Measurements from ENCODE around the gene SELENOO. TPM values are rescaled to one million over a fixed set of nuclear protein-coding genes. Genes with fewer than 3 reads are reported as not detected.

The SELENOO gene
- total RNA-seq, 1 donor from 2014 or later, result 25.0 TPM

DNA sequence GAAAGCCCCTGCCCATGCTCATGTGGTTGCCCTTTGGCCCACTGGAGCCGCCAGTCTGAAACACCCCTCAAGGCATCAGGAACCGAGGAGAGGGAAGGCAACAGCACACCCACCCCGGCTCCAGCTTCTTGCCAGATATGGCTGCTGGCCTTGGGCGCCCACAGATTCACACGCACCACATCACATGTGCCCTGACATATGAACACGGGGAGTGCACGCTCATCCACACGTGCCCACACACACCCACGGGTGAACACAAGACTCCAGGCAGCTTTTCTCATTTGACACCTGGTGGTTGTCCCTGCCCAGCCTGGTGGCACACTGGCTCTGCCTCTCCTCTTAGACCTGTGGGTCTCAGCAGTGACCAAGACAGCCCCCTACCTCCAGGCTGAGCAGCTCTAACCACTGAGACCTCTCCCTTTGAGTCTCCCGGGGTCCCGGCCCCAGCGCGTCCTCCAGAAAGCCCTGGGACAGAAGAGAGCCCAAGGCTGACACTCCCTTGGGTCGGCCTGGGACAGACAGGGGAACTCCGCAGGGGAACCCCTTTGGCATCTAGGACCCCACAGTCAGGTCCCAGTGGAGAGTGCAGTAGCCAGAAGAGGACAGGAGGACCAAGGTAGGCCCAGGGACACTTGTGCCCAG, 63.4 kb downstream of the SELENOO start:
- no peak overlapping the region for H3K4me3 Mint-ChIP-seq (ENCODE audit: unreplicated experiment)
- peaks cover 28% of the 10 kb centered on the region for H3K4me1 Mint-ChIP-seq (ENCODE audit: unreplicated experiment)
- no peaks in the 10 kb centered on the region for H3K36me3 Mint-ChIP-seq (ENCODE audit: unreplicated experiment)
- H3K27ac Mint-ChIP-seq (ENCODE audit: unreplicated experiment), result no peak overlapping the region
- DNase-seq (ENCODE audit: extremely low spot score, unreplicated experiment), result no peak
- no peaks in the 10 kb centered on the region for H3K9me3 Mint-ChIP-seq (ENCODE audit: unreplicated experiment)
- H3K27me3 Mint-ChIP-seq (ENCODE audit: unreplicated experiment), result no peaks in the 10 kb centered on the region
- TF ChIP-seq, protein P1, sequence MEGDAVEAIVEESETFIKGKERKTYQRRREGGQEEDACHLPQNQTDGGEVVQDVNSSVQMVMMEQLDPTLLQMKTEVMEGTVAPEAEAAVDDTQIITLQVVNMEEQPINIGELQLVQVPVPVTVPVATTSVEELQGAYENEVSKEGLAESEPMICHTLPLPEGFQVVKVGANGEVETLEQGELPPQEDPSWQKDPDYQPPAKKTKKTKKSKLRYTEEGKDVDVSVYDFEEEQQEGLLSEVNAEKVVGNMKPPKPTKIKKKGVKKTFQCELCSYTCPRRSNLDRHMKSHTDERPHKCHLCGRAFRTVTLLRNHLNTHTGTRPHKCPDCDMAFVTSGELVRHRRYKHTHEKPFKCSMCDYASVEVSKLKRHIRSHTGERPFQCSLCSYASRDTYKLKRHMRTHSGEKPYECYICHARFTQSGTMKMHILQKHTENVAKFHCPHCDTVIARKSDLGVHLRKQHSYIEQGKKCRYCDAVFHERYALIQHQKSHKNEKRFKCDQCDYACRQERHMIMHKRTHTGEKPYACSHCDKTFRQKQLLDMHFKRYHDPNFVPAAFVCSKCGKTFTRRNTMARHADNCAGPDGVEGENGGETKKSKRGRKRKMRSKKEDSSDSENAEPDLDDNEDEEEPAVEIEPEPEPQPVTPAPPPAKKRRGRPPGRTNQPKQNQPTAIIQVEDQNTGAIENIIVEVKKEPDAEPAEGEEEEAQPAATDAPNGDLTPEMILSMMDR (IDR thresholded peaks at IDR 0.05), result no peak

GRCh38 chr22:50264946-50265669, 64.3 kb downstream of the SELENOO start:
- Mint-ChIP-seq H3K9me3 (ENCODE audit: unreplicated experiment) (no peaks in the 10 kb centered on the region), H3K4me1 (ENCODE audit: unreplicated experiment) (peaks cover 31% of the 10 kb centered on the region), H3K27me3 (ENCODE audit: unreplicated experiment) (no peaks in the 10 kb centered on the region), H3K27ac (ENCODE audit: unreplicated experiment) (no peak overlapping the region), H3K4me3 (ENCODE audit: unreplicated experiment) (no peak overlapping the region), H3K36me3 (ENCODE audit: unreplicated experiment) (no peaks in the 10 kb centered on the region)
- no peak for DNase-seq (ENCODE audit: extremely low spot score, unreplicated experiment)
- TF ChIP-seq, protein P1 (IDR thresholded peaks at IDR 0.05), result no peak

GRCh38 chr22:50266994-50267393, 66.2 kb downstream of the SELENOO start:
- H3K4me1 Mint-ChIP-seq (ENCODE audit: unreplicated experiment), result peaks cover 31% of the 10 kb centered on the region
- H3K4me3 Mint-ChIP-seq (ENCODE audit: unreplicated experiment), result no peak overlapping the region
- no peaks in the 10 kb centered on the region for H3K36me3 Mint-ChIP-seq (ENCODE audit: unreplicated experiment)
- no peak overlapping the region for H3K27ac Mint-ChIP-seq (ENCODE audit: unreplicated experiment)
- TF ChIP-seq, protein P1 (IDR thresholded peaks at IDR 0.05), result no peak
- H3K27me3 Mint-ChIP-seq (ENCODE audit: unreplicated experiment), result no peaks in the 10 kb centered on the region
- no peak for DNase-seq (ENCODE audit: extremely low spot score, unreplicated experiment)
- H3K9me3 Mint-ChIP-seq (ENCODE audit: unreplicated experiment), result no peaks in the 10 kb centered on the region

Other genes with a start within 250 kb of the SELENOO start
- gene PIM3, start 240.2 kb upstream of the SELENOO start, total RNA-seq, result 18.6 TPM in 2 replicates
- not detected in 2 replicates for gene IL17REL, start 188.2 kb upstream of the SELENOO start, total RNA-seq
- not detected in 2 replicates for gene TTLL8, start 142.7 kb upstream of the SELENOO start, total RNA-seq
- gene MLC1, start 115.6 kb upstream of the SELENOO start, total RNA-seq, result not detected in 2 replicates
- 0.97 and 1.4 TPM in 2 replicates for gene MOV10L1, start 111.0 kb upstream of the SELENOO start, total RNA-seq
- 1.5 and 1.6 TPM in 2 replicates for gene PANX2, start 30.3 kb upstream of the SELENOO start, total RNA-seq
- gene TRABD, start 15.1 kb upstream of the SELENOO start, total RNA-seq, result 24.3 and 25.9 TPM in 2 replicates
- gene TUBGCP6, start 44.0 kb downstream of the SELENOO start, total RNA-seq, result 52.5 and 55.7 TPM in 2 replicates
- 37.7 and 38.3 TPM in 2 replicates for gene HDAC10, start 50.3 kb downstream of the SELENOO start, total RNA-seq
- 24.8 and 27.3 TPM in 2 replicates for gene MAPK12, start 60.7 kb downstream of the SELENOO start, total RNA-seq
- 6.4 and 6.9 TPM in 2 replicates for gene MAPK11, start 69.4 kb downstream of the SELENOO start, total RNA-seq
- 347 and 362 TPM in 2 replicates for gene PLXNB2, start 106.6 kb downstream of the SELENOO start, total RNA-seq
- 10.4 and 10.8 TPM in 2 replicates for gene DENND6B, start 126.0 kb downstream of the SELENOO start, total RNA-seq
- gene PPP6R2, start 142.3 kb downstream of the SELENOO start, total RNA-seq, result 62.4 and 62.6 TPM in 2 replicates